Hematopoietic multipotent progenitor cell treated with erythropoietin and hydrocortisone succinate and interleukin-3 and kit ligand, for 8 days (in vitro differentiated cells): ENCODE data around the gene MYBPC3.
"Not testable (repeated sequence)": the region's sequence is repeated elsewhere in the genome, so short reads cannot be mapped to it uniquely, and the experiment has no call there.

Experiments used
- DNase-seq: peaks from one replicate; pipeline ENCODE4 v3.0.0-alpha.2; 2015

Gene MYBPC3

GRCh38 chr11:47336595-47336994, 15.9 kb downstream of the MYBPC3 start:
- DNase-seq: no peak

- no peak for DNase-seq
Observed at GRCh38 chr11:47335733-47336132, 16.8 kb downstream of the MYBPC3 start.

GRCh38 chr11:47334699-47335411, 17.6 kb downstream of the MYBPC3 start:
- DNase-seq: not testable (repeated sequence)

- DNase-seq: no peak
Observed at GRCh38 chr11:47333886-47334443, 18.5 kb downstream of the MYBPC3 start.

DNA sequence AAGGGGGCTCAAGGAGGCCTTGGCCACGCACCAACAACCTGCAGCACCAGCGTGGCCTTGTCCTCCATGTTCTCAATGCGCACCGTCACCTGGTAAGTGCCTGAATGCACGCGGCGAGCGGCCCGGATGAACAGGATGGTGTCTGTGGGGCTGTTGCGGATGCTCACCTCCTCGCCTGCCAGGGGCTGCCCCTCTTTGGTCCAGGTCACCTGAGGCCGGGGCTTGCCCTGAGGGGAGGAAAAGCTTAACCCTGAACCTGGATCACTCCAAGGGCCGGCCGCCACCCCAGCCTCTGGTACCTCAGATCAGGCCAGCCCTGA, 19.0 kb downstream of the MYBPC3 start:
- no peak for DNase-seq

DNA sequence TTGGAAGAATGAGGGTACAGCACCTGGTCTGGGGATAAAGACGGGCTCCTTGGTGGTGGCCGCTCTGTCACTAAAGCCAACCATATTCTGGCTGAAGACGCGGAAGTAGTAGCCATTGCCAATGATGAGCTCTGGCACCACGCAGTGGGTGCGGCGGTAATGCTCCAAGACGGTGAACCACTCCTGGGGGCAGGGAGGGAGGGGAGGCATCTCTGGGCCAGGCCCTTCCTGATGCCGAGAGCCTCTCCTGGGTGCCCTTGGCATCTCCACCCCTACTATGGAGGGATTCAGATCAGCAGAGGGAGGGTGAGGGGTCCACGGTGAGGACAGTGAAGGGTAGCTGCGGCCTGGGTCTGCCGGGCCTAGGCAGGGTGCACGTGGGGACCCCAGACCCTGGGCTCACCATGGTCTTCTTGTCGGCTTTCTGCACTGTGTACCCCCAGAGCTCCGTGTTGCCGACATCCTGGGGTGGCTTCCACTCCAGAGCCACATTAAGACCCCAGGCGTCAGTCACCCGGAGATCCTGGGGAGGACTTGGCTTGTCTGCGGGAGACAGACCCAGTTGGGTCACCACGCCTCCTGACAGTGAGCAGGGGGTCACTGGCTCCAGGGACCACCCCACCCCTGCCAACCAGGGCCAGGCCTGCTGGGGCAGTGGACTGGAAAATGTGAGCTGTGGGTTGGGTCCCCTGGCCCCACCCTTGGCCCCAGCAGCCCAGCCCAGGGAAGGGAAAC, 19.5 kb downstream of the MYBPC3 start:
- no peak for DNase-seq

GRCh38 chr11:47332303-47332711, 20.2 kb downstream of the MYBPC3 start:
- DNase-seq: no peak

DNA sequence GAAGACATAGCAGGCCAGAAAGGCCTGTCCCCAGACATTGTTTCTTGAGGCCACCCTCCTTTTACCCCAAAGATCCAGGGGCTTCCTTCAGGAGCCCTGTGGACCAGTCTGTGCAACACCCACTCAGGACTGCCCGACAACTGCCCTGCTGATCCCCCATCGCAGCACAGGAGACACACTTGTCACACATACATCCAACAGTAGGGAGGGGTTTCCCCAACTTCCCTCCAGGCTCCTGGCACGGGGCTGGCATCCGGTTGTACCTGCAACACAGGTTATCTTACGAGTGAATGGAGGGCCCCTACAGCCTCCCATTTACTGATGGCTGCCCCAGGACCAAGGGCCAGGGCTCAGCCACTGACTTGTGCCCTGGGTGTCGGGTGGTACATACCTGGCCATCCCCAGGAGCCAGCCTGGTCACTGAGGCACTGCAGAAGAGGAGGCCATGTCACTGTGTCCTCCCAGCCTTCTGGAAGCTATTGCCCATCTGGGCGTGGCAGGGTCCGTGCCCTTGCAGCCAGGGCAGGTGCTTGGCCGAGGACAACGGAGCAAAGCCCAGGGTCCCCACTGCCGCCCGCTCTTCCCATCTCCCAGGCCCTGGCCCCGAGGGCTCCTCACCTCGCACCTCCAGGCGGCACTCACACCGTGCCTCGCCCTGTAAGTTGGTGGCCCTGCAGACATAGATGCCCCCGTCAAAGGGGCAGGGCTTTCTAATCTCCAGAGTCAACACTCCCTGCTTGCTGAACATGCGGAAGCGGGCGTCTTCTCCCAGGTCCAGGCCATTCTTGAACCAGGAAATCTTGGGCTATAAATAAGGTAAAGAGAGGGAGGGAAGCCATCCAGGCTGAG, 20.8 kb downstream of the MYBPC3 start:
- DNase-seq: no peak

DNA sequence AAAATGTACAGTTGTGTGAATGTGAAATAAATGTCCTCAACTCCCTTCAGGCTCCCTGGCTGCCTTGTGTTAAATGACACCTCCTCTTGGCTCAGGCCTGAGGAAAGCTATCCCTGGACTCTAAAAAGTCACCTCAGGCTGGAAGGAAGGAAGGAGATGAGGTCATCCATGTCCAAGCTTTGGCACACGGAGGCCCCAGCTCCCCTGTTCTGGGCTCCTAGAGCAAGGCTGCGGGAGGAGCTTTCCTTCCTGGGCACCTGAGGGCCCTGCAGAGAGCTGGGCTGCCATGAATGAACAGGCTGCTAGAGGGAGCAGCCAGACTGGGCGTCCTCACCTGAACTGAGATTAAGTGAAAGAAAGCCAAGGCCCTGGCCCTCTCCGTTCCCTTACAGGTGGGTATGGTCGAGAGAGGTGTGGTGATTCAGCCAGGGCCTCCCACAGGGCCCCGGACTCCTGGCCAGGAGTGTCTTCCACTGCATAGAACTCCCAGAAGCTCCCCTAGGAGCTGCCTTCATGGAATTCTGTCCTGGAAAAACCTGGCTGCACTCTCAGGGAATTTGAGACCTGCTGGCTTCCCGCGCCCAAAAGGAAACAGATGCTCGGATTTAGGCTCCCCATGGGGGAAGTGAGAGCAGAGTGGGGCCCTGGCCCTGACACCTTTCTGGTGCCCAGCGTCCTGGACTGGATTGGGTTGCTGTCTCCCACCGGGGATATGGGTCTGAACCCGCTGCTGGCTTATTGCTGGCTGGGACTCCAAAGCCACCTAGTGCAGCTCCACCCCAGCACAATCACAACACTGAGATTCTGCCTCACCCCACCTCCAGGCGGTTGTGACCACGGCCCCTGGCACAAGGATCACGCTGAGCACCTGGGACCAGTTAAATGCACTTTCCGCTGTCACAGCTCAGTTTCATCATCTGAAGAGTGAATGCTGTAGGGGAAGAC, 22.2 kb downstream of the MYBPC3 start:
- DNase-seq: no peak

DNA sequence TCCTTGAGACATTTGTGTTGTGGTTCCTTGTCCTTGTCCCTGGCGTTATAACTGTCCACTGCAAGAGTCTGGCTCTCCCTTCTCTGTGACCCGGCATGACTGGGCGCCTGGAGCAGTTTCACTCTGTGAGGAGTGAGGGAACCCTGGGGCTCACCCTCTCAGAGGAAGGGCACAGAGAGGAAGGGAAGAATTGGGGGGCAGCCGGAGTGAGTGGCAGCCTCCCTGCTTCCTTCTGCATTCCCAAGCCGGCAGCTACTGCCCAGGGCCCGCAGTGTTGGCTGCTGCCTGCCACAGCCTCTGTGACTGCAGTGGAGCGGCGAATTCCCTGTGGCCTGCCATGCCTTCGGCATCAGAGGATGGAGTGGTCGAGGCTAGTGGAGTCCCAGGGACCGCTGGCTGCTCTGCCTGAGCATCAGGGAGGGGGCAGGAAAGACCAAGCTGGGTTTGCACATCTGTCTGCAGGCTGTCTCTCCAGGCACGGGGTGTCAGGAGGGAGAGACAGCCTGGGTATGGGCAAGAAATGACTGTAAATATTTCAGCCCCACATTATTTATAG, 23.0 kb downstream of the MYBPC3 start:
- DNase-seq: no peak

DNA sequence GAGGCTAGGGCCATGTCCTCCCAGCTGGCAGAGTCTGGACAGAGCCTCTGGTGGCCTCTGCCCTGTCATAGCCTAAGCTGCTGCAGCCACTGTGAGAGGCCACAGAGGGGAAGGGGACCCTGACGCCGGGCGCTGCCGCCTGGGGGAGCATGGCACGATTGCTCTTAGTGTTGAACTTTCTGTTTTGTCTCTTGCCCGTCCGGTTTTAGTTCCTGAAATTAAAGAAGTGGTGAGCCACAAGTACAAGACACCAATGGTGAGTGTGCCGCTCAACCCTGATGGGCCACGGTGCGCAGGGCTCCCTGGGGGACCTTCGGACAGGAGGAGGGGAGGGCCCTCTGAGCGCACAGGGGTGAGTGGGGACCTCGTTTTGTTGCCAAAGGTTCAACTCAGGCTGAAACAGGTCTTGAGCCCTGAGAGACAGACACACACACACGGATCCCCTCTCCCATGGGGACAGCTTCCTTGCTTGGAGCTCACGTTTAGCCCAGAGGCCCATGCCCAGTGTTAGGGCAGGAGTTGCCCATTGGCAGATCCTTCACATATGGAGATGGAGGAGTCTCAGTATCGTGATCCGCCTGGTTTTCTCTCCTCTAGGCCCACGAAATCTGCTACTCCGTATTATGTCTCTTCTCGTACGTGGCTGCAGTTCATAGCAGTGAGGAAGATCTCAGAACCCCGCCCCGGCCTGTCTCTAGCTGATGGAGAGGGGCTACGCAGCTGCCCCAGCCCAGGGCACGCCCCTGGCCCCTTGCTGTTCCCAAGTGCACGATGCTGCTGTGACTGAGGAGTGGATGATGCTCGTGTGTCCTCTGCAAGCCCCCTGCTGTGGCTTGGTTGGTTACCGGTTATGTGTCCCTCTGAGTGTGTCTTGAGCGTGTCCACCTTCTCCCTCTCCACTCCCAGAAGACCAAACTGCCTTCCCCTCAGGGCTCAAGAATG, 23.8 kb downstream of the MYBPC3 start:
- DNase-seq: no peak

DNA sequence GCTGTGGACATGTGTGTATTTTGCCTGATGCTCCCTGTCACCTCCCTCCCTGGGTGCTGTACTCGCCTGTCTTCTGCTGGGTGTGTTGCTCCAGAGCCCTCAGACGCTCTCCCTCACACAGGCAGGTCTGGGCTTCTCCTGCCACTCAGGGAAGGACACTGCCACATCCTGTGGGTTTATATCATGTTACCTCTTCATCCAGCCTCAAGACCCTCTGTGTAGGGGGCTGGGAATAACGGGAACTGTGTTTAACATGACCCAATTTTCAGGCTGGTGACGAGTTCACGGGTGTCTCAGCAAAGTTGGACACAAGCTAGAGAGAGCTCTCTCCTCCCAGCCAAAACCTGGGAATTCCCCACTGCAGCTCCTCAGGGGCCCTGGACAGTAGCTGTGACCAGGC, 24.6 kb downstream of the MYBPC3 start:
- no peak for DNase-seq

DNA sequence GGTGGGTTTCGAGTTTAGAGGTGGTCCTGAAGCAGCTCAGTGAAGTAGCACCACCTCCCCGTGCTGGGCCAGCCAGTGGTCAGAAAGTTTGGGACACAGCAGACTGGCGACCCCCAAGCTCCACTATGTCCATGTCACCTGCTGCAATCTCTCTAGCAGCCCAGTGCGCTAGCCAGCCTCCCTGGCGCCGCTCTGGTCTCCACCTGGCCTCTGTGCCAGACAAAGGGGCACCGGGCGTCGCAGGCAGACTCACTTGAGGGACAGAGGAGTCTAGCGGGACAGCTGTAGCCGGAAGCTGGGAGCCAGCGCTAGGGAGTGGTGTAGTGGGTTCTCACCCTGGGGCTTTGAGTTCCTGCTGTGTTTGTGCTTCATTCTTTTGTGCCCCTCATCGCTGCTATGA, 25.5 kb downstream of the MYBPC3 start:
- DNase-seq: no peak

DNA sequence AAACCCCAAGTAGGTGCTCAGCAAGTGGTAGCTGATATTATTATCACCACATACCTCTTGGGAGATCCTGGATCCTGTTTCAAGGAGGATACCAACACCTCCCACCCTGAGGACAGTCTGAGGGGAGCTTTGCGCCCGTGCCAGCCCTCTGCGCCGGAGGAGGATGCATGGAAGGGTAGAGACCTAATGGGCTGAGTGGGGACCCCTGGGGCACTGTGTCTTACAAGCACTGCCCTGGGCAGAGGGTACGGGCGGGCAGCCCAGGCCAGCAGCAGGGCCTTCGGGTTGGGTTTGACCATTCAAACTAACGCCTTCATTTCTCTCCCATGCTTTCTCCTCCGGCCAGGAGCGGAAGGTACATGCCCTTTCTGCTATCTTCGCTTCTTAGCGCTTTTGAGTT, 26.3 kb downstream of the MYBPC3 start:
- DNase-seq: no peak

- peak; percentile 96 for DNase-seq
Observed at GRCh38 chr11:47325271-47326041, 27.0 kb downstream of the MYBPC3 start.

GRCh38 chr11:47324520-47324919, 28.0 kb downstream of the MYBPC3 start:
- DNase-seq: no peak

DNA sequence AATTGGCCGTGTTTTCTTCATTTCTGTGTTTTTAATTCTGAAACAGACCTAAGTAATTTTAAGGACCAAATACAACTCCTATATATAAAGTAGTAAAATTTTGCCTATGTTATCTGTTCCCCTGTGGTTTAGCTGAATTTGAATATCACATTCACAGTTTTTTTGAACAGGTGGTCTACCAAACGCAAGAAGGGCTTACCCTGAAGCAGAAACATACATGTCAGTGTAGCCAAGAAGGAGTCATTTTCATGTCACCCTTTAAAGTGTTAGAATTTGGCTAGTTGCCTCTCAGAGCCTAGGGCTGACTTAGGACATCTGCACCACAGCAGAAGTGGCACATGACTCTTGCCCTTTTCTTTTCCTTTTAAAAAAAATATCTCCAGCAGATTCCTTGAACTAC, 34.3 kb downstream of the MYBPC3 start:
- DNase-seq: no peak

- DNase-seq: no peak
Observed at GRCh38 chr11:47317064-47317828, 35.3 kb downstream of the MYBPC3 start.

GRCh38 chr11:47316501-47316900, 36.0 kb downstream of the MYBPC3 start:
- DNase-seq: not testable (repeated sequence)
